Endothelial cell of umbilical vein (primary cell): ENCODE measurements around the gene STAT5B.
"Not testable (repeated sequence)": the region's sequence is repeated elsewhere in the genome, so short reads cannot be mapped to it uniquely, and the experiment has no call there.

ENCODE experiments used
- CTCF ChIP-seq, 2 donors: IDR thresholded peaks; 1 replicate in 1 of 2; 2 replicates in 1 of 2; pipeline ENCODE4 v1.5.1; 2011; ENCODE audit warnings: low read length in 2 of 2, mild to moderate bottlenecking in 2 of 2, moderate library complexity in 2 of 2, control low read depth in 1 of 2, inconsistent platforms in 1 of 2, low read depth in 1 of 2; ENCODE audit not compliant: insufficient read depth in 1 of 2; ENCODE audit errors: extremely low read depth in 1 of 2
- EZH2 ChIP-seq: IDR thresholded peaks from 2 replicates; pipeline ENCODE4 v1.6.1; 2012; ENCODE audit warnings: borderline replicate concordance, low read depth, mild to moderate bottlenecking, moderate library complexity, low read length, inconsistent platforms; ENCODE audit not compliant: severe bottlenecking
- JUN ChIP-seq: IDR thresholded peaks from 2 replicates; pipeline ENCODE4 v1.6.1; 2011; ENCODE audit warnings: borderline replicate concordance, low read depth; ENCODE audit not compliant: insufficient read length, insufficient read depth
- MAX ChIP-seq: IDR thresholded peaks from 2 replicates; pipeline ENCODE4 v1.6.1; 2011; ENCODE audit not compliant: insufficient read depth, insufficient read length
- MYC ChIP-seq: IDR thresholded peaks from one replicate; pipeline ENCODE4 v1.6.1; 2011; ENCODE audit warnings: mild to moderate bottlenecking, low read depth, low read length
- POLR2A ChIP-seq: IDR thresholded peaks from 2 replicates; pipeline ENCODE4 v1.6.1; 2012; ENCODE audit warnings: low read depth, mild to moderate bottlenecking, control low read depth, low read length
- POLR2AphosphoS5 ChIP-seq: IDR thresholded peaks from 2 replicates; pipeline ENCODE4 v1.6.1; 2012; ENCODE audit warnings: low read depth, mild to moderate bottlenecking, control low read depth, low read length, moderate library complexity; ENCODE audit not compliant: insufficient read depth

GRCh38 chr17:42239576-42239975 is 36.6 kb downstream of the STAT5B start:
- not testable (repeated sequence) for TF ChIP-seq CTCF (IDR thresholded peaks at IDR 0.05; ENCODE audit: extremely low read depth in 1 of 2, insufficient read depth in 1 of 2, low read depth in 1 of 2, low read length in 2 of 2); POLR2A; MAX; POLR2AphosphoS5; MYC; EZH2; JUN
